ENCODE results near the gene CAAP1.
A peak's percentile ranks its signal among the peaks of the same experiment; 100 is the strongest.
"Not testable (repeated sequence)": the region's sequence is repeated elsewhere in the genome, so short reads cannot be mapped to it uniquely, and the experiment has no call there.

The CAAP1 gene, protein sequence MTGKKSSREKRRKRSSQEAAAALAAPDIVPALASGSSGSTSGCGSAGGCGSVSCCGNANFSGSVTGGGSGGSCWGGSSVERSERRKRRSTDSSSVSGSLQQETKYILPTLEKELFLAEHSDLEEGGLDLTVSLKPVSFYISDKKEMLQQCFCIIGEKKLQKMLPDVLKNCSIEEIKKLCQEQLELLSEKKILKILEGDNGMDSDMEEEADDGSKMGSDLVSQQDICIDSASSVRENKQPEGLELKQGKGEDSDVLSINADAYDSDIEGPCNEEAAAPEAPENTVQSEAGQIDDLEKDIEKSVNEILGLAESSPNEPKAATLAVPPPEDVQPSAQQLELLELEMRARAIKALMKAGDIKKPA
- total RNA-seq: 10.6 to 41.3 (median 22.4) reads per million in 18 experiments

DNA sequence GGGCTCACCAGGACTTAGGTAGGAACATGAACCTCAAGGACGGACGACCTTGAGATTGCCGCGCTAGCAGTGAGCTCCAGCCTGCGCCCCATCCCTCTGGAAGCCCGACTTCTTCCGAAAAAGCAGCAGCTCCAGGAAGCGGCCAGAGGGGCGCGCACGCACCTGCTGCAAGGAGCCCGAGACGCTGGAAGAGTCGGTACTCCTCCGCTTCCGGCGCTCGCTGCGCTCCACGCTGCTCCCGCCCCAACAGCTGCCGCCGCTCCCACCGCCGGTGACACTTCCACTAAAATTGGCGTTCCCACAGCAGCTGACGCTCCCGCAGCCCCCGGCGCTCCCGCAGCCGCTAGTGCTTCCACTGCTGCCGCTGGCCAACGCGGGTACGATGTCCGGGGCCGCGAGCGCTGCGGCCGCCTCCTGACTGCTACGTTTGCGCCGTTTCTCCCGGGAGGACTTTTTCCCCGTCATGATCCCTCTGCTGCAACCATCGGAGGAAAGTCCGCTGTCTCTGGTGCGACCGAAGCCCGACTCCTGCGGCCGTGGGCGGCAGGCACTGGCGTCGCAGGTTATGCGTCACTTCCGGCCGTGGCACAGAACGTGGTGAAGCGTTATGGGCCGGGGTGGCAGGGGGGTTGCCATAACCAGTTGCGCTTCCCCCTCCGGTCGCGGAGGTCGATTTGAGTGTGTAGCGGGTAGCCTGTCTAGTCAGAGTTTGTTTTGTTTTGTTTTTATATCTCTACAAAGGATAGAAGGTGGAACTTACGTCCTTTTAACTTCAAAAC lies at the start of gene CAAP1:
Gene CAAP1 (minus strand): TSS at position 552 of the 779 bp plus-strand sequence. CDS start 87 bp downstream, at position 465.
- DNase-seq: peak; percentile 95 to 97

- DNase-seq: no peak
Measured at GRCh38 chr9:26940779-26941178, 48.2 kb upstream of the CAAP1 start.

- no peak for DNase-seq
Measured at GRCh38 chr9:26939955-26940711, 47.5 kb upstream of the CAAP1 start.

- DNase-seq: no peak
Measured at GRCh38 chr9:26937816-26938371, 45.3 kb upstream of the CAAP1 start.

- no peak for DNase-seq
Measured at GRCh38 chr9:26935847-26936246, 43.2 kb upstream of the CAAP1 start.

DNA sequence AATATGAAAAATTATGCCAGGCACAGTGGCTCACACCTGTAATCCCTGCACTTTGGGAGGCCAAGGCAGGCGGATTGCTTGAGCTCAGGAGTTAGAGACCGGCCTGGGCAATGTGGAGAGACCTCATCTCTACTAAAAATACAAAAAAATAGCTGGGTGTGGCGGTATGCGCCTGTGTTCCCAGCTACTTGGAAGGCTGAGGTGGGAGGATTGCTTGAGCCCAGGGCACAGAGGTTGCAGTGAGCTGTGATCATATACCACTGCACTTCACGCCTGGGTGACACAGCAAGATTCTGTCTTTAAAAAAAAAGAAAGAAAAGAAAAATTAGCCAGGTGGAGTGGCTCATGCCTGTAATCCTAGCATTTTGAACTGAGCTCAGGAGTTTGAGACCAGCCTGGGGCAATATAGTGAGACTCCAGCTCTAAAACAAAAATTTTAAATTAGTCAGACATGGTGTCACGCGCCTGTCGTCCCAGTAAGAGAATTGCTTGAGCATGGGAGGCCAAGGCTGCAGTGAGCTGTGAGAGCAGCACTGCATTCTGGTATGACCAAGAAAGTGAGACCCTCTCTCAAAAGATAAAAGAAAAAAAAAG lies 36.4 kb upstream of the CAAP1 start:
- no peak for DNase-seq

GRCh38 chr9:26925609-26926008 lies 33.0 kb upstream of the CAAP1 start:
- no peak for DNase-seq

DNA sequence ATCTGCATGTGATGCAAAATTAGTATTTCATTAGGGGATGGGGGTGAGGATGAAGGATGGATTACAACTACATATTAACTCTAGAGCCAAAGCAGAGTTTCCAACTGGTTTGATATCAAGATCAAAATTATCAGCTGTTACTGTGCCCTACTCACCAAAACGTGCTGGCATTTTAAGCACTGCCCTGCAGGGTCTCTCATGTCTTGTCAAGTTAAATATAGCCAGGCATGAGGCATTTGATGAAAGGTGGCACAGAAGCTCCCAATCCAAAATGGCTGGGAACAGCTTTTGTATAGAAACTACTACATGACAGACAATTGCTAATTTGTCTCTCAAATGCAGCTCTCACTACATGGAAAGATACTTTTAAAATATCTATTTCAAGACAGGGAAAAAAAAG lies 27.1 kb upstream of the CAAP1 start:
- no peak for DNase-seq

GRCh38 chr9:26913138-26913668 lies 20.6 kb upstream of the CAAP1 start:
- no peak for DNase-seq

DNA sequence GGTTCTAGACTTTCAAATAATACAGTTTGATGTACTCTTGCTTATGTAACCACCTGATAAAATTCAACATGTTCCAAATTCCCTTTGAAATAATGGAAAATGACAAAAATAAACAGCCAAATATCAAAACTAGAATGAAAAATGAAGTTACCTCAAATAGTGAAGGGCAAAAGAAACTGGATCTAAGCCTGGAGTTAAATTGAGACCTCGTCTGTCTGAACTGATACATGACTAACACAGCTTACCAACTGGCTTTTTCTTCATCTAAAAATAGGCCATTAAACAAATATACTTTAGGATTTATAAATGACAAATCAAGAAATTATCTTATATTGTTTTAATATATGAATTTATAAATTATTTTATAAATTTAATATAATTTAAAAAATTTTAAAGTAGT lies 12.1 kb upstream of the CAAP1 start:
- DNase-seq: no peak

DNA sequence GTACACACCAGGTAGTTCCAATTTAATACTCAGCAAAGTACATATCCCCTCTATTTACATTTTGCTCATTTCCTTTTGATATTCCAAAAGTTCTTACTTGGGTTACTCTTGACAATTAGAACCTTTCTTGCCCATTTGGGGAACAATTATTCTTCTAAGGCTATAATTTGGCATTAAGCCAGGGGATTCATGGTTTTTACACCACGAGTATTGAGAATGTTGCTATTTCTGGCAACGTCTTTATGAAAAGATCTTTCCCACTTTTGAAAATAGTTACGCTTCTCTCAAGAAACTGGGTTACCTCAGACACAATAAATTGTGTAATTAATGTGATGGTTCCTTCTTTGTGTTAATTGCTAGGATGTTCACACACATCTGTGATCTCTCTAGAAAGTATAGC lies 11.5 kb upstream of the CAAP1 start:
- DNase-seq: peak in 1 of 2 donors; percentile 6

DNA sequence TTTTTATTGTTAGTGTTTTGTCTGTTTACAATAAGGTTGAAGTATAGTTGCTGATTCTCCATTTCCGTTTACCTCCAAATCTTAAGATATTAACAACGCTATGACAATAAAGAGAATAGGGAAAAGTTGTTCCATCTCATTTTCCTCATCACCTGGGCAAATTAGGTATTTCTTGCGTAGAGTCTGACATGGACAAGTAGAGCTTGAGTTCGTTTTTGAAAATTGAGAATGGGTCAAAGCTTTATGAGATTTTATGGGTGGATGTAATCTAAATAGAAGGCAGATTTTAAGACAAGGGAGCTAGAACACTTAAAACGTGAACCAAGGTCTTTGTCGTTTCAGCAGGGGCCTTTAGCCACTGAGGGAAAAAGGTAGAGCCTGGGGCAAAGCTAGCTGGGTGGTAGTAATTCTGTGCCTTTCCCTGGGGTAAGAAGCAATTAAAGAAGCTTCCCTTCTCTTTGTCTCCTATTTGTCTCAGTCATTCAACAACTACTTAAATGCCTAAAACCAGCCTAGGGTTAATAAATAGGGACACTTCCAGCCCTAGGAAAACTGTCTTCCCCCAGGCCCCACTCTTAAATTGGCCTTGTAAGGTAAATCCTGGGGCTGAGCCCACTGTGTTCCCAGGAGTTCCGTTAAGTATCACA lies 551 bp upstream of the CAAP1 start:
- DNase-seq: no peak

- DNase-seq: no peak
Measured at GRCh38 chr9:26891726-26892125, 876 bp downstream of the CAAP1 start.

DNA sequence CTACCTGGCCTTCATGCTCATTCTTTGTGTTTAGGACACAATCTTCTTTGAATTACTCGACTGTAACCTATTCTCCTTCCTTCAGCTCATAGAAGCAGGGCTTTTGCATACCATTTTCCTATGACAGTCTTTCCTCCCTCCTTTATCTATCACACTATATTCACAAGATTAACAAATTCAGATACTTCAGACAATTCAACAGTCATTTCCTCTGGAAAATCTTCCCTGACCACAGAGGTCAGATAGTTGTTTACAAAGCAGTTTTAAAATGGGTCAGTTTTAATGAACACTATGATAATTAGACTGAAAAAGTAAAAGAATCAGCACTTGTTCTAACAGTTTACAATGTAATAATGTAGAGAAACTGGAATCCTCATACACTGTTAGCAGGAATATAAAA lies 4.3 kb downstream of the CAAP1 start:
- DNase-seq: no peak

DNA sequence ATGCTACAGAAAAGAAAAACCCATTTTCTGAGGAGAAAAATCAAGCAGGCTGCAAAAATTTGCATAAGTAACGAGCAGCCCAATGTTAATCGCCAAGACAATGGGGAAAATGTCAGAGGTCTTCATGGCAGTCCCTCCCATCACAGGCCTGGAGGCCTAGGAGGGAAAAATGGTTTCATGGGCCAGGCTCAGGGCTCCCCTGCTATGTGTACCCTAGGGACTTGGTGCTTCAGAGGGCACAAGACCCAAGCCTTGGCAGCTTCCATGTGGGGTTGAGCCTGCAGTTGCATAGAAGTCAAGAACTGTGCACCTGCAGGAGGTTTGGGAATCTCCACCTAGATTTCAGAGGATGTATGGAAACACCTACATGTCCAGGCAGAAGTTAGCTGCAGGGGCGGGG lies 10.4 kb downstream of the CAAP1 start:
- DNase-seq: no peak

DNA sequence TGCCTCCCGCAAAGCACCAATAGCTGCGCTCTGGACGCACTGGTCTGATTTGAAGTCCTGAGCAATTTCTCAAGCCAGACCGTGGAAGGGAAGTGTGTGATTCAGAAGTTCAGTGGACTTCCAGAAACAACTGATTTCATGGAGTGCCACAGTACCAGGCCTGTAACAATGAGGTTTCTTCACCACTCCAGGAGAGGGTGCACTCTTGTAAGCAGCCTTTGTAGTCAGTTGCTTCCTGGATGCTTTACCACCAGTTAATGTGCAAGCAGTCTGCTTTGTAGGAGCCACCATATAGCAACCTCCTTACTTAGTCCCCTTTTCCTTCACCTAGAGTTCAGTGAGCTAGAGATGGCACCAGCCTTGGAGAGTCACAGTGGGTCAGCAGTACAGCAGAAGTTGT lies 12.3 kb downstream of the CAAP1 start:
- DNase-seq: no peak

DNA sequence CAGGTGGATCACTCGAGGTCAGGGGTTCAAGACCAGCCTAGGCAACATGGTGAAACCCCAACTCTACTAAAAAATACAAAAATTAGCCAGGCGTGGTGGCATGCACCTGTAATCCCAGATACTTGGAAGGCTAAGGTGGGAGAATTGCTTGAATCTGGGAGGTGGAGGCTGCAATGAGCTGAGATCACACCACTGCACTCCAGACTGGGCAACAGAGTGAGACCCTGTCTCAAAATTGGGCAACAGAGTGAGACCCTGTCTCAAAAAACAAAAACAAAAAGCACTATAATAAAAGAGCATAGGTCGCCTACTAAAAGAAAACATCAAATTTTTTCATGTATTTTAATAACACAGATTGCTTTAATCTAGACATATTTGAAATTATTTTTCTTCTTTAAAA lies 17.4 kb downstream of the CAAP1 start:
- not testable (repeated sequence) for DNase-seq

DNA sequence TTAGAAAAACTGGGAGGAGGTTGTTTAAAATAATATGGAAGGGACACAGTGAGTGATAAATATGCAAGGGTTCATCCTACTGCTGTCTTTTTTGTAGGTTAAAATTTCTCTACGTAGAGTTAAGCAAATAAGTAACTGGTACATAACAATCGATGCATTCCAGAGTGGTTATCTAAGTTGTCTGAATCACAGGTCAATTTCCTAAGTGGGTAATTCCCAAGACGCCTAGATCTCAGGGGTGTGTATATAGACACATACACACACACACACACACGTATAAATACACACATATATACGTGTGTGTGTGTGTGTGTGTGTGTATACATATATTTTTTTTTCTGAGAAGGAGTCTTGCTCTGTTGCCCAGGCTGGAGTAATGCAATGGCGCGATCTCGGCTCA lies 22.3 kb downstream of the CAAP1 start:
- DNase-seq: no peak

GRCh38 chr9:26863074-26863473 lies 29.5 kb downstream of the CAAP1 start:
- no peak for DNase-seq

DNA sequence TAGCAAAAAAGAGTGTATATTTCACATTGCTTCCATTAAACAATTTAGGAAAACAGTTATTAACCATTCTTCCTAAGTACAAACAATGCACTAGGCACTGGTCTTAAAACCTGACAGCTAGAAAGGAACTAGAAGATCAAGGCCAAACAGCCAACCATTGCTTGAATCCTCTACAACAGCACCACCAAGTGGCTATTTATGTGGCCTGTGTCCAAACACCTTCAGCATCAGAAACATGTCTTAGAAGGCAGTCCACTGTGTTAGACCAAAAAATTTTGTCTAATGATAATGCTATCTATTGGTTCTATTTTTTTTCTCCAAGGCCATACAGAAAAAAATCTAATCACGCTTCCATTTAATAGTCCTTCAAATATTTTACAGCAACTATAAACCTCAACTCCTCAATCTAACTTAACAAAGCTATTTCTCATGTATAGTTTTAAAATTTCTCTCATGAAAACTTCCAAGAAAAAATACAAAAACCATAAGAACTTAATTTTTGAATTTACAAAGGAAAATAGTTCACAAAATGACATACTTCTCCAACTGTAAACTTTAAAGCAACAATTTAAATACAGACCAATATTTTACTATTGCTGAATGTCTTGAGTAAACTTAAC lies 36.1 kb downstream of the CAAP1 start:
- DNase-seq: peak; percentile 53 to 58

DNA sequence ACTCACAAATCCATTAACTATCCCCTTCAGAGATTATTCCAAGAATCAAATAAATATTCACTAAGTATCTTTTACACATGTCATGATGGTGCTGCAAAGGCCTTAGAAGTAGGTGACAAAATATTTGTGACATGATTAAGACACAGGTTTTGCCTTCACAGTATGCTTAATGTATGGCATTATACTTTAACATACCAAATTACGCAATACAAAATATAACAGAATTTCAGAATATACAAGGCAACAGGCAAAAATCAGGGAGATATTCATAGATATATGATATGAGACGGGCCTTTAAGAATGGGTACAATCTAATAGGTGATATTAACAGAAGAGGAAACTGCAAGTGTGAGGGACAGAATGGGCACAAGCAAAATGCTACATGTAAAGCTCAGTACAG lies 41.6 kb downstream of the CAAP1 start:
- no peak for DNase-seq
